HepG2 (cell line): Measurements from ENCODE around the gene DDIT4. TPM values are rescaled to one million over a fixed set of nuclear protein-coding genes. Genes with fewer than 3 reads are reported as not detected.

Experiments
- ATRX ChIP-seq: sonication (generic); formaldehyde crosslinking; IDR thresholded peaks from 2 replicates; pipeline ENCODE4 v1.4.0; 2020; ENCODE audit warnings: missing genetic modification reagents, borderline replicate concordance
- CCAR2 ChIP-seq: fragments of 200-400 bp; formaldehyde crosslinking; optimal IDR thresholded peaks from 2 replicates; pipeline ENCODE3; 2018; ENCODE audit warnings: low read depth, mild to moderate bottlenecking, low read length, moderate library complexity
- HBP1 ChIP-seq: IDR thresholded peaks from 2 replicates; pipeline ENCODE4 v1.6.1; 2016; ENCODE audit warnings: low read depth, control low read depth
- HDAC2 ChIP-seq: sonication (generic); formaldehyde crosslinking; IDR thresholded peaks from 2 replicates; pipeline ENCODE4 v1.4.0; 2020; ENCODE audit warnings: missing genetic modification reagents
- PBX3 ChIP-seq: sonication (generic); formaldehyde crosslinking; IDR thresholded peaks from 2 replicates; pipeline ENCODE4 v1.8.1; 2023; ENCODE audit warnings: missing genetic modification reagents, inconsistent platforms, borderline replicate concordance
- RBM22 ChIP-seq: fragments of 200-400 bp; formaldehyde crosslinking; optimal IDR thresholded peaks from 2 replicates; pipeline ENCODE3; 2017; ENCODE audit warnings: mild to moderate bottlenecking, low read length, moderate library complexity
- SOX6 ChIP-seq, 2 experiments: fragments of 450-650 bp in 1 of 2; sonication (generic) in 1 of 2; formaldehyde crosslinking in 1 of 2; IDR thresholded peaks; 2 replicates each; pipeline versions ENCODE4 v1.4.0 to v1.6.1; 2017 to 2020; ENCODE audit warnings: antibody characterized with exemption in 1 of 2, mild to moderate bottlenecking in 1 of 2, missing genetic modification reagents in 1 of 2
- THRA ChIP-seq: sonication (generic); formaldehyde crosslinking; IDR thresholded peaks from 2 replicates; pipeline ENCODE4 v1.4.0; 2020; ENCODE audit warnings: missing genetic modification reagents, borderline replicate concordance
- ZNF263 ChIP-seq: sonication (generic); formaldehyde crosslinking; IDR thresholded peaks from 2 replicates; pipeline ENCODE4 v1.4.0; 2020; ENCODE audit warnings: missing genetic modification reagents
- ZNF609 ChIP-seq: sonication (generic); formaldehyde crosslinking; IDR thresholded peaks from 2 replicates; pipeline ENCODE4 v1.4.0; 2020; ENCODE audit warnings: mild to moderate bottlenecking, missing genetic modification reagents, borderline replicate concordance
- polyA plus RNA-seq, 8 experiments: library from polyadenylated mRNA; depleted of rRNA in 3 of 8; stranded (reverse) in 7 of 8; unstranded in 1 of 8; fragments of >200 nt; fragmentation: Illumina TruSeq in 4 of 8; extraction: Trizol in 4 of 8; gene quantifications; 2 replicates each; pipeline versions ENCODE4 v1.2.1 to v1.2.3, GENCODE V29; 2011 to 2016; ENCODE audit warnings: low read depth in 4 of 8, missing spikeins in 1 of 8, mixed read lengths in 1 of 8; ENCODE audit not compliant: insufficient read depth in 1 of 8
- total RNA-seq, 5 experiments: library from RNA; depleted of rRNA; stranded (reverse); fragments of >200 nt; fragmentation: Illumina TruSeq; extraction: Trizol; gene quantifications; 2 replicates each; pipeline ENCODE4 v1.2.3, GENCODE V29; 2016; ENCODE audit warnings: low read depth in 1 of 5
- TF ChIP-seq, protein P1 (sequence below): sonication (generic); formaldehyde crosslinking; conservative IDR thresholded peaks from 2 replicates; pipeline ENCODE4 v1.4.0; 2020; ENCODE audit warnings: mild to moderate bottlenecking, missing genetic modification reagents, moderate library complexity
- TF ChIP-seq, protein P2 (sequence below): sonication (generic); formaldehyde crosslinking; IDR thresholded peaks from 2 replicates; pipeline ENCODE4 v1.5.1; 2020; ENCODE audit warnings: missing genetic modification reagents, mild to moderate bottlenecking, borderline replicate concordance
- TF ChIP-seq, protein P3 (sequence below): sonication (generic); formaldehyde crosslinking; IDR thresholded peaks from 2 replicates; pipeline ENCODE4 v1.8.0; 2022; ENCODE audit warnings: mild to moderate bottlenecking, missing genetic modification reagents, moderate library complexity

Gene DDIT4
- total and polyA plus RNA-seq, 2 of the 13 experiments (the other 11 are each of a cell fraction or from before 2014, with no cell fraction given), result 35.6 to 40.7 TPM

- TF ChIP-seq PBX3 (CRISPR knock-in tag) (no peak), HBP1 (CRISPR knock-in tag) (no peak), SOX6 (IDR thresholded peaks at IDR 0.05) (no peak), SOX6 (CRISPR knock-in tag; IDR thresholded peaks at IDR 0.05) (peak; percentile 97), ATRX (CRISPR knock-in tag) (no peak), HDAC2 (CRISPR knock-in tag) (peak; percentile 78), RBM22 (no peak), ZNF263 (CRISPR knock-in tag) (no peak), ZNF609 (0 out of 2 replicates have a peak, but pooled peaks have one; percentile 49), CCAR2 (no peak), THRA (CRISPR knock-in tag) (peak; percentile 49; the same call in 1 of the 2 replicates)
- TF ChIP-seq, protein P1, sequence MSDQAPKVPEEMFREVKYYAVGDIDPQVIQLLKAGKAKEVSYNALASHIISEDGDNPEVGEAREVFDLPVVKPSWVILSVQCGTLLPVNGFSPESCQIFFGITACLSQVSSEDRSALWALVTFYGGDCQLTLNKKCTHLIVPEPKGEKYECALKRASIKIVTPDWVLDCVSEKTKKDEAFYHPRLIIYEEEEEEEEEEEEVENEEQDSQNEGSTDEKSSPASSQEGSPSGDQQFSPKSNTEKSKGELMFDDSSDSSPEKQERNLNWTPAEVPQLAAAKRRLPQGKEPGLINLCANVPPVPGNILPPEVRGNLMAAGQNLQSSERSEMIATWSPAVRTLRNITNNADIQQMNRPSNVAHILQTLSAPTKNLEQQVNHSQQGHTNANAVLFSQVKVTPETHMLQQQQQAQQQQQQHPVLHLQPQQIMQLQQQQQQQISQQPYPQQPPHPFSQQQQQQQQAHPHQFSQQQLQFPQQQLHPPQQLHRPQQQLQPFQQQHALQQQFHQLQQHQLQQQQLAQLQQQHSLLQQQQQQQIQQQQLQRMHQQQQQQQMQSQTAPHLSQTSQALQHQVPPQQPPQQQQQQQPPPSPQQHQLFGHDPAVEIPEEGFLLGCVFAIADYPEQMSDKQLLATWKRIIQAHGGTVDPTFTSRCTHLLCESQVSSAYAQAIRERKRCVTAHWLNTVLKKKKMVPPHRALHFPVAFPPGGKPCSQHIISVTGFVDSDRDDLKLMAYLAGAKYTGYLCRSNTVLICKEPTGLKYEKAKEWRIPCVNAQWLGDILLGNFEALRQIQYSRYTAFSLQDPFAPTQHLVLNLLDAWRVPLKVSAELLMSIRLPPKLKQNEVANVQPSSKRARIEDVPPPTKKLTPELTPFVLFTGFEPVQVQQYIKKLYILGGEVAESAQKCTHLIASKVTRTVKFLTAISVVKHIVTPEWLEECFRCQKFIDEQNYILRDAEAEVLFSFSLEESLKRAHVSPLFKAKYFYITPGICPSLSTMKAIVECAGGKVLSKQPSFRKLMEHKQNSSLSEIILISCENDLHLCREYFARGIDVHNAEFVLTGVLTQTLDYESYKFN (CRISPR knock-in tag), result peak; percentile 83
- TF ChIP-seq, protein P2, sequence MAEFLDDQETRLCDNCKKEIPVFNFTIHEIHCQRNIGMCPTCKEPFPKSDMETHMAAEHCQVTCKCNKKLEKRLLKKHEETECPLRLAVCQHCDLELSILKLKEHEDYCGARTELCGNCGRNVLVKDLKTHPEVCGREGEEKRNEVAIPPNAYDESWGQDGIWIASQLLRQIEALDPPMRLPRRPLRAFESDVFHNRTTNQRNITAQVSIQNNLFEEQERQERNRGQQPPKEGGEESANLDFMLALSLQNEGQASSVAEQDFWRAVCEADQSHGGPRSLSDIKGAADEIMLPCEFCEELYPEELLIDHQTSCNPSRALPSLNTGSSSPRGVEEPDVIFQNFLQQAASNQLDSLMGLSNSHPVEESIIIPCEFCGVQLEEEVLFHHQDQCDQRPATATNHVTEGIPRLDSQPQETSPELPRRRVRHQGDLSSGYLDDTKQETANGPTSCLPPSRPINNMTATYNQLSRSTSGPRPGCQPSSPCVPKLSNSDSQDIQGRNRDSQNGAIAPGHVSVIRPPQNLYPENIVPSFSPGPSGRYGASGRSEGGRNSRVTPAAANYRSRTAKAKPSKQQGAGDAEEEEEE (CRISPR knock-in tag), result no peak
- TF ChIP-seq, protein P3, sequence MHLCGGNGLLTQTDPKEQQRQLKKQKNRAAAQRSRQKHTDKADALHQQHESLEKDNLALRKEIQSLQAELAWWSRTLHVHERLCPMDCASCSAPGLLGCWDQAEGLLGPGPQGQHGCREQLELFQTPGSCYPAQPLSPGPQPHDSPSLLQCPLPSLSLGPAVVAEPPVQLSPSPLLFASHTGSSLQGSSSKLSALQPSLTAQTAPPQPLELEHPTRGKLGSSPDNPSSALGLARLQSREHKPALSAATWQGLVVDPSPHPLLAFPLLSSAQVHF, result no peak
These were observed 22.1 kb upstream of the DDIT4 start (continued) for GRCh38 chr10:72251635-72252034.
